HCT116 (cell line): ENCODE data around the gene INKA1. TPM values are rescaled to one million over a fixed set of nuclear protein-coding genes. Genes with fewer than 3 reads are reported as not detected.

Experiments
- ATAC-seq: fragments of 200-7000 bp; cut with Tn5 transposase; 2 replicates; pipeline ENCODE4 v1.9.1; 2020; ENCODE audit warnings: mild to moderate bottlenecking, moderate library complexity
- BruUV-seq: library from RNA; stranded (reverse); fragments of 400-500 nt; replicated peaks from 2 replicates; lab custom pipeline; 2021; lab: Mats Ljungman, UMichigan
- CTCF ChIA-PET: fragments of 300-600 bp; sonication (Branson Sonifier 250); formaldehyde crosslinking; loops from one replicate; lab custom pipeline; 2021; ENCODE audit warnings: antibody characterized with exemption; lab: Charles Lee
- POLR2A ChIA-PET: fragments of 300-600, 350-600 bp; sonication (Branson Sonifier 250); formaldehyde crosslinking; loops from one replicate; lab custom pipeline; 2021; ENCODE audit warnings: antibody characterized with exemption; lab: Charles Lee
- RAD21 ChIA-PET, 2 experiments: fragments of 300-600 bp; sonication (Branson Sonifier 250); formaldehyde crosslinking; loops; one replicate each; lab custom pipeline; 2023; ENCODE audit warnings: low total read pairs in 2 of 2; ENCODE audit not compliant: uncharacterized antibody in 2 of 2, unreplicated experiment in 2 of 2, low non-redundant PET in 1 of 2; lab: Charles Lee
- DNase-seq: peaks from one replicate; pipeline ENCODE4 v3.0.0-alpha.2; 2010; ENCODE audit warnings: low read depth, low spot score
- H2AFZ ChIP-seq: fragments of 200-600 bp; shearing (Covaris generic), sonication (generic); 2 replicates; pipeline ENCODE4 v1.6.1; 2017; ENCODE audit warnings: low read depth, mixed run types, mixed read lengths, antibody characterized with exemption, low read length; ENCODE audit not compliant: poor library complexity, severe bottlenecking
- H3K27ac ChIP-seq: 2 replicates; pipeline ENCODE4 v1.5.1; 2012; ENCODE audit warnings: low read depth, low read length
- H3K27me3 ChIP-seq: fragments of 200-600 bp; sonication (generic); 2 replicates; pipeline ENCODE4 v1.6.1; 2016; ENCODE audit warnings: mixed run types, low read length, mixed read lengths; ENCODE audit not compliant: insufficient read depth
- H3K36me3 ChIP-seq, 2 experiments: fragments of 200-500 bp in 1 of 2; fragments of 200-600 bp in 1 of 2; sonication (Bioruptor generic) in 1 of 2; sonication (generic) in 1 of 2; 2 replicates each; pipeline versions ENCODE4 v1.5.1 to v1.6.1; 2014 to 2016; ENCODE audit warnings: low read length in 2 of 2, inconsistent platforms in 1 of 2, mixed read lengths in 1 of 2, mixed run types in 1 of 2; ENCODE audit not compliant: insufficient read depth in 2 of 2, control insufficient read depth in 1 of 2
- H3K4me1 ChIP-seq, 2 experiments: fragments of 200-600 bp in 1 of 2; sonication (generic) in 1 of 2; 2 replicates each; pipeline versions ENCODE4 v1.5.1 to v1.6.1; 2012 to 2017; ENCODE audit warnings: low read length in 2 of 2, inconsistent platforms in 1 of 2, mild to moderate bottlenecking in 1 of 2, mixed read lengths in 1 of 2, mixed run types in 1 of 2, moderate library complexity in 1 of 2; ENCODE audit not compliant: insufficient read depth in 2 of 2, control insufficient read depth in 1 of 2
- H3K4me2 ChIP-seq: fragments of 200-600 bp; sonication (generic); 2 replicates; pipeline ENCODE4 v1.6.1; 2017; ENCODE audit warnings: mixed run types, low read length, mixed read lengths
- H3K4me3 ChIP-seq, 2 experiments: fragments of 200-600 bp in 1 of 2; sonication (generic) in 1 of 2; replicated peaks in 1 of 2; 2 replicates each; pipeline ENCODE4 v1.5.1; 2011 to 2016; ENCODE audit warnings: low read length in 2 of 2, control low read depth in 1 of 2, low read depth in 1 of 2, mild to moderate bottlenecking in 1 of 2, mixed read lengths in 1 of 2, mixed run types in 1 of 2
- H3K79me2 ChIP-seq: fragments of 200-600 bp; sonication (generic); 2 replicates; pipeline ENCODE4 v1.6.1; 2017; ENCODE audit warnings: mild to moderate bottlenecking, mixed run types, low read length, moderate library complexity, mixed read lengths; ENCODE audit not compliant: insufficient read depth
- H3K9ac ChIP-seq: fragments of 200-600 bp; sonication (generic); 2 replicates; pipeline ENCODE4 v1.6.1; 2016; ENCODE audit warnings: low read length, mixed read lengths
- H3K9me2 ChIP-seq: fragments of 200-600 bp; sonication (generic), shearing (Covaris generic); 2 replicates; pipeline ENCODE4 v1.6.1; 2017; ENCODE audit warnings: mixed run types, mild to moderate bottlenecking, moderate library complexity; ENCODE audit not compliant: insufficient read depth
- H3K9me3 ChIP-seq, 2 experiments: fragments of 200-500 bp in 1 of 2; fragments of 200-600 bp in 1 of 2; sonication (Bioruptor generic) in 1 of 2; sonication (generic) in 1 of 2; 2 replicates each; pipeline ENCODE4 v1.6.1; 2014 to 2017; ENCODE audit warnings: low read length in 2 of 2, mixed read lengths in 2 of 2, inconsistent platforms in 1 of 2, low read depth in 1 of 2, mild to moderate bottlenecking in 1 of 2, mixed run types in 1 of 2, moderate library complexity in 1 of 2; ENCODE audit not compliant: control insufficient read depth in 1 of 2, insufficient read depth in 1 of 2
- H4K20me1 ChIP-seq: fragments of 200-600 bp; sonication (generic), shearing (Covaris generic); 2 replicates; pipeline ENCODE4 v1.6.1; 2017; ENCODE audit warnings: mixed run types, mild to moderate bottlenecking, moderate library complexity; ENCODE audit not compliant: insufficient read depth
- ATF3 ChIP-seq: IDR thresholded peaks from 2 replicates; pipeline ENCODE4 v1.6.1; 2012
- CBX3 ChIP-seq: IDR thresholded peaks from 2 replicates; pipeline ENCODE4 v1.6.1; 2012; ENCODE audit warnings: low read depth
- CEBPB ChIP-seq: IDR thresholded peaks from 2 replicates; pipeline ENCODE4 v1.6.1; 2012; ENCODE audit warnings: low read depth
- EGR1 ChIP-seq: IDR thresholded peaks from 2 replicates; pipeline ENCODE4 v1.6.1; 2012; ENCODE audit warnings: low read depth
- ELF1 ChIP-seq: IDR thresholded peaks from 2 replicates; pipeline ENCODE4 v1.6.1; 2012; ENCODE audit warnings: low read depth, borderline replicate concordance
- EZH2 ChIP-seq: fragments of 200-600 bp; sonication (generic); IDR thresholded peaks from 2 replicates; pipeline ENCODE4 v1.6.1; 2017; ENCODE audit warnings: antibody characterized with exemption, mixed run types
- EZH2phosphoT487 ChIP-seq: fragments of 200-600 bp; IDR thresholded peaks from 2 replicates; pipeline ENCODE4 v1.6.1; 2018; ENCODE audit warnings: antibody characterized with exemption, borderline replicate concordance
- FOSL1 ChIP-seq: IDR thresholded peaks from 2 replicates; pipeline ENCODE4 v1.6.1; 2012; ENCODE audit warnings: low read depth
- MAX ChIP-seq: IDR thresholded peaks from 2 replicates; pipeline ENCODE4 v1.6.1; 2012
- POLR2A ChIP-seq: IDR thresholded peaks from 2 replicates; pipeline ENCODE4 v1.7.0; 2011; ENCODE audit warnings: borderline replicate concordance; ENCODE audit not compliant: insufficient read depth, insufficient read length; ENCODE audit errors: extremely low read depth
- POLR2AphosphoS5 ChIP-seq: IDR thresholded peaks from 2 replicates; pipeline ENCODE4 v1.6.1; 2011; ENCODE audit warnings: mild to moderate bottlenecking, low read depth, low read length, moderate library complexity
- RAD21 ChIP-seq: IDR thresholded peaks from 2 replicates; pipeline ENCODE4 v1.6.1; 2012; ENCODE audit warnings: low read depth, mild to moderate bottlenecking
- SIN3A ChIP-seq: IDR thresholded peaks from 2 replicates; pipeline ENCODE4 v1.6.1; 2012; ENCODE audit warnings: low read depth
- SP1 ChIP-seq: IDR thresholded peaks from 2 replicates; pipeline ENCODE4 v1.6.1; 2012; ENCODE audit warnings: low read depth
- SRF ChIP-seq: IDR thresholded peaks from 2 replicates; pipeline ENCODE4 v1.6.1; 2012; ENCODE audit warnings: low read depth
- TCF7L2 ChIP-seq: IDR thresholded peaks from 2 replicates; pipeline ENCODE4 v1.7.0; 2011; ENCODE audit warnings: borderline replicate concordance, inconsistent platforms; ENCODE audit not compliant: insufficient read depth, insufficient read length; ENCODE audit errors: extremely low read depth
- YY1 ChIP-seq: IDR thresholded peaks from 2 replicates; pipeline ENCODE4 v1.6.1; 2011; ENCODE audit warnings: low read length, low read depth, moderate library complexity, mild to moderate bottlenecking; ENCODE audit not compliant: insufficient replicate concordance; ENCODE audit errors: extremely low read depth
- ZBTB33 ChIP-seq: IDR thresholded peaks from 2 replicates; pipeline ENCODE4 v1.6.1; 2011; ENCODE audit warnings: mild to moderate bottlenecking, low read length, moderate library complexity; ENCODE audit not compliant: insufficient replicate concordance; ENCODE audit errors: extremely low read depth
- ZFX ChIP-seq: fragments of 450-650 bp; IDR thresholded peaks from 2 replicates; pipeline ENCODE4 v1.6.1; 2017
- ZNF274 ChIP-seq: fragments of 200-500 bp; sonication (Bioruptor generic); IDR thresholded peaks from 2 replicates; pipeline ENCODE4 v1.6.1; 2014; ENCODE audit warnings: mild to moderate bottlenecking, low read depth, low read length, inconsistent platforms
- intact Hi-C: fragments of 100-400 bp; cut with micrococcal nuclease; formaldehyde crosslinking; loops from 2 replicates; pipeline ENCODE4 v1.10.0; 2022
- total RNA-seq: library from RNA; stranded (reverse); gene quantifications from one replicate; pipeline ENCODE4 v1.2.1, GENCODE V29; 2021; ENCODE audit not compliant: unreplicated experiment

INKA1 gene
- total RNA-seq, 1 experiment from 2014 or later: 1.6 TPM

GRCh38 chr3:49807431-49808114 is 4.5 kb downstream of the INKA1 start (continued):
- TF ChIP-seq SIN3A: no peak
- no peak for TF ChIP-seq ZNF274
- no peak for TF ChIP-seq POLR2AphosphoS5
- TF ChIP-seq EZH2: no peak
- no peak for TF ChIP-seq POLR2A
- TF ChIP-seq ELF1: no peak

- Histone ChIP-seq H3K36me3 (no peaks in the 10 kb centered on the region), H4K20me1 (no peaks in the 10 kb centered on the region), H3K27ac (no peak overlapping the region), H3K27me3 (no peaks in the 10 kb centered on the region), H3K79me2 (no peaks in the 10 kb centered on the region), H3K9me2 (no peaks in the 10 kb centered on the region), H3K9me3 (no peaks in the 10 kb centered on the region), H3K4me3 (no peak overlapping the region), H3K9ac (no peak overlapping the region), H3K4me2 (no peak overlapping the region), H3K4me1 (no peaks in the 10 kb centered on the region), H2AFZ (no peak overlapping the region)
- ATAC-seq (no peak), DNase-seq (no peak)
- ChIA-PET CTCF (interaction anchor here (1.2 to 1.3 kb wide), 2 partner anchors 10 to 109 kb away, joined by 3 to 4 read pairs; partner anchors contain the start of gene INKA1), RAD21 (no interaction called here), POLR2A (no interaction called here)
- TF ChIP-seq YY1 (no peak), SRF (no peak), ZBTB33 (no peak), MAX (no peak), TCF7L2 (no peak), POLR2A (no peak), EZH2 (no peak), EZH2phosphoT487 (no peak), CBX3 (no peak), RAD21 (no peak), CEBPB (no peak), ELF1 (no peak), SP1 (no peak), ATF3 (no peak), SIN3A (no peak), FOSL1 (no peak), EGR1 (no peak), ZFX (no peak)
- intact Hi-C loops: no loop called here
- no TSS peak for BruUV-seq
Observed at GRCh38 chr3:49812916-49813496, 9.9 kb downstream of the INKA1 start.
